Stimulated activated CD4-positive, alpha-beta T cell treated with anti-CD3 and anti-CD28 coated beads, Interleukin-4, amount 100 ng/mL, for 1 hour (primary cell): ENCODE results near the gene SPTB.
"Not testable (repeated sequence)": the region's sequence is repeated elsewhere in the genome, so short reads cannot be mapped to it uniquely, and the experiment has no call there.

Experiments
- DNase-seq: peaks from one replicate; pipeline ENCODE4 v3.0.0-alpha.2; 2020

SPTB gene

GRCh38 chr14:64815257-64815656, 64.5 kb downstream of the SPTB start:
- no peak for DNase-seq

GRCh38 chr14:64812412-64812811, 67.3 kb downstream of the SPTB start:
- peak; percentile 29 for DNase-seq

- no peak for DNase-seq
These were observed 68.0 kb downstream of the SPTB start for GRCh38 chr14:64811676-64812075.

DNA sequence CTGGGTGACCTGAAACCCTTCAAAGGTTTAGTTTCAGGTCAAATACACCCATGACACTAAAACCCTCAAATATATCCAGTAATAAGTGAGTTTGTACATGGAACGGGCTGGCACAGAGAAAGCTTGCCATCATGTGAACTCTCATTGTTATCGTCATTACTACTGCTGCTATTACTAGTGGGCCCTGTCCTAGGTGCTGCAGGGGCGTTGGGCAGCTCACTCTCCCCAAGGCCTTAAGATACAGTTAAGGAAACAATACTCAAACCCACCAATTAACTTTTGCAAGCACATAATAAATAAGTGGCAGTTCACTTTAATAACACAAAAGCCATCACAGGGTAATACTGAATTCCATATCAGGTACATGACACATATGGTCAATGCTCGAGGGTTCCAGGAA, 71.3 kb downstream of the SPTB start:
- no peak for DNase-seq

- no peak for DNase-seq
These were observed 72.2 kb downstream of the SPTB start for GRCh38 chr14:64807551-64807950.

- no peak for DNase-seq
These were observed 72.7 kb downstream of the SPTB start for GRCh38 chr14:64806862-64807495.

- no peak for DNase-seq
These were observed 73.4 kb downstream of the SPTB start for GRCh38 chr14:64806202-64806861.

DNA sequence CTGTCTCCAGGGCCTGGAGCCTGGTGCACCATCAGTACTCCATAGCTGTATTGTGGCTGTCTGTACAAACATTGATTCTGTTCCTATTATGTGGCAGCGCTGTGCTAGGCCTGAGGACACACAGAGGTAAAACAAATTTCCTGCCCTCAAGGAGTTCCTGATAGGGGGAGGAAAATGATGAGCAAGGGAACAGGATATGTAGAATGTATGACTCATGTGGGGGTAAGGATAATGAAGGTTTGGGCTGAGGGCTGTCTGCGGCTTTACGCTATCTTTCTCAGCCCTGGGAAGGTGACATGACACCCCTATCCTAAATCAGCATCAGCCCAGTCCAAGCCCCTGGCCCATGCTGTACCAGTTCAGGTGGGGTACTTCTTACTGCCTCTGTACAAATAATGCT, 74.1 kb downstream of the SPTB start:
- not testable (repeated sequence) for DNase-seq

DNA sequence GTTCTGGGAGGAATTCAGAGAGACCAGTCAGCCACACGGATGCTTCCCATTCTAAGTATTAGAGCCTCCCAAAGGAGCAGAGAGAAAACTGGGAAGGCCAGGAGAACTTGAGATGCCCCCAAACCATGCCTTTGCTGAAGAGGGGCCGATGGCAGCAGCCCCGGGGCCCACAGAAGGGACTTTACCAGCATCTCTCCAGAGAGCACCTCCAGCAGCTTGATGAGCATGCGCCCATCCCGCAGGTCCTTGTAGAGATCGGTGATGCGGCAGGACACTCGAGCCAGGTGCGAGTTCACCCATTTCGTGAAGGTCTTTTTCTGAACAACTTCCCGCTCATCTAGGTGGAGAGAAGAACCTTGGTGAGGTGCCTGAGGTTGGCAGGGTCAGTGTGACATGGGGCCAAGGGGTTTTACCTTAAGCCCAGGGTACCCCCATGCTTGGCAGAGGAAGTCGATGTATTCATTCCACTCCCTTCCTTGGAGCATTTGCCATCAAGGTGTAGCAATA, 74.9 kb downstream of the SPTB start:
- no peak for DNase-seq

GRCh38 chr14:64801800-64802199, 77.9 kb downstream of the SPTB start:
- no peak for DNase-seq

- no peak for DNase-seq
These were observed 78.7 kb downstream of the SPTB start for GRCh38 chr14:64801046-64801445.

DNA sequence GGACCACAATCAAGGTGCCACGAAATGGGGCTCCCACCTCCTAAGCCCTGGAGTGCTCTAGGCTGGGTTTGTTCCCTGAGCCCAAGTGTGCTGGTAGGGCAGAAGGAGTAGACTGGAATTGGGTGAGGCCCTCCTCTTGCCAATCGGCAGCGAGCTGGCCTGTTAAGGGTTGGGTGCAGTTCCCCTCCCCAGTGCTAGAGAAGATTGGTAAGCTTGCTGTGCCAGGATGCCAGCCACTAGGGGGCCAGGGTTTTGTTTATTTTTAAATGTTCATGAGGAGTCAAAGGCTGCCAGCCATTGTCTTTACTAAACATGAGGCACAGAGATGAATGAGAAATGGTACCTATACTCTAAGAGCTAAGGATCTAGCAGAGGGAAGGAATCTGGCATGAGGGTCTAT, 79.7 kb downstream of the SPTB start:
- DNase-seq = no peak

DNA sequence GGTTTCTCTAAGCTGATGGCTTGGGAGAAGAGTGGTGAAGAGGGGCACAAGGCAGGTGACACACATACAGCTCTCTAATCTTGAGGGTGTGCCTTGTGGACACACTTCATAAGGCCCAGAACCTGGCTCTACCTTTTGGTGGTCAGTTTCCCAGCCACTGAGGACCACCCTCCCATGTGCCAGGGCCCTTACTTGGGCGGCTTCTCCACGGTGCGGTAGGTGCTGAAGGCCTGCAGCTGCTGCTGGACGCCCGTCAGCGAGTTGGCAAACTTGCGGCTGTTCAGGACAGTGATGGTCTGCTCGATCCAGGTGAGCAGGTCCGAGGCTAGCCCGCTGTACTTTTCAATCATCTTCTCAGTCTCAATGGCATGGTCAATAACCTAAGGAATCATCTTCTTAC, 80.2 kb downstream of the SPTB start:
- DNase-seq = no peak

GRCh38 chr14:64796369-64796768, 83.3 kb downstream of the SPTB start:
- no peak for DNase-seq

GRCh38 chr14:64795921-64796320, 83.8 kb downstream of the SPTB start:
- no peak for DNase-seq

DNA sequence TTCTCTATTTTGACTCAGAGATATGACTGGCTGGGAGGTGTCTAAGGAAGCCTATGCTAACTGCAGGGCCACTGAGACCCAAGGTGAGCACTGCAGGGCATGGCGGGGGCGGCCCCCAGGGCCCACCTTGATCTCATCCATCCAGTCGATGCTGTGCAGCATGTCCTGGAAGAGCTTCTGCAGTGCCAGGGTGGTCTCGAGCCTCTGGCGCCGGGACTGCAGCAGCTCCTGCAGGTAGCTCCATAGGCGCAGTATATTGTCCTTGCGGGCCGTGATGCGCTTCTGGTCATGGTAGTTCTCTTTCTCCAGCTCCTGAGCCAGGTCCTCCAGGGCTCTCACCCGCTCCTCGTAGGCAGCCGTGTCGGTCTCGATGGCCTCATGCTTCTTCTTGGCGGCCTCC, 84.5 kb downstream of the SPTB start:
- DNase-seq = no peak

DNA sequence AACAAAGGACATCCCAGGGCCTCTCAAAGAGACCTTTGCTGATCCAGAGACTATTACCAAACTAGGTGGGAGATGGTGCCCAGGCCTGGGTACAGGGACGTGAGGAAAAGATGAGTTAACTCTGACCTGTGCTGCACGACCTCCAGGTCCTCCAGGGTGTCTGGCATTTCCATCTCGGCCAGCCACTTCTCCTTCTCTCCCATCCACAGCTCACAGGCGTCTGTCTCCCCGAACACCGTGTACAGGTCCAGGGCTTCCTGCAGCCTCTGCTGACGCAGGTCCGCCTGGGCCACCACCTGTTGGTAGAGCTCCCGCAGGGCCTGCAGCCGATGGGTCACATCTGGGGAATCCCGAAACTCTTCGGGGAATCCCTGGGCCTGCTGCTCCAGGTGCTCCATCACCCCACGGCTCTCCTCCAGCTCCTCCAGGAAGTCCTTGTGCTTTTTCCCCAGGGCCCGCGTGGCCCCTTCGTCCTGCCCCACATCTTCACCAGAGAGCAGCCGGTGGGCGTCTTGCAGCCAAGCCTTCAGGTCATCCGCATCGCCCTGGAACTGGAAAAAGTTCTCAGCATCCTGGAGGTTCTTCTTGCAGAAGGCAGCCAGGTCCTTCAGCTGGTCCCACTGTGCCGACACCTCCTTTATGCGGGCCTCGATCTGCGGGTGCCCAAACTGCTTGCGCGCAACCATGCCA, 86.7 kb downstream of the SPTB start:
- no peak for DNase-seq

DNA sequence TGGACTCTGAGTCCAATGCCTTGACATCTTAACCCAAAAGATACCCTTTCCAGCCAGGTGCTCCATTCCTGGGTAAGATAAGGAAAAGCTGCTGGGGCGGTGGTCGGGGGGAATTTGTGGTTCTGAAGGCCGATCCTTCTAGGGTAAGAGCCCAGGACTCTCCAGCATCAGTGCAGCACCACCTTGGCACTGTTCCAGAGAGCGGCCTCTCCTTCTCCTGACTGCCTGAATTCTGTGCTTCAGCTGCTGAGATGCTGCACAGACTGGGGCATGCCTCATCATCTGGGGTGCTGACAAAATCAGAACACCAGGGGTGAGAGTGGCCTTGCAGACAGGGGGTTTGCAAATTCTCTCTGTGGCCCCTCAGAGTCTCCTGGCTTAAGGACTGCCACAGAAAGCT, 87.5 kb downstream of the SPTB start:
- DNase-seq = no peak

GRCh38 chr14:64790478-64790877, 89.2 kb downstream of the SPTB start:
- no peak for DNase-seq

GRCh38 chr14:64789696-64790095, 90.0 kb downstream of the SPTB start:
- DNase-seq = no peak

- DNase-seq = no peak
These were observed 91.0 kb downstream of the SPTB start for GRCh38 chr14:64788706-64789105.

DNA sequence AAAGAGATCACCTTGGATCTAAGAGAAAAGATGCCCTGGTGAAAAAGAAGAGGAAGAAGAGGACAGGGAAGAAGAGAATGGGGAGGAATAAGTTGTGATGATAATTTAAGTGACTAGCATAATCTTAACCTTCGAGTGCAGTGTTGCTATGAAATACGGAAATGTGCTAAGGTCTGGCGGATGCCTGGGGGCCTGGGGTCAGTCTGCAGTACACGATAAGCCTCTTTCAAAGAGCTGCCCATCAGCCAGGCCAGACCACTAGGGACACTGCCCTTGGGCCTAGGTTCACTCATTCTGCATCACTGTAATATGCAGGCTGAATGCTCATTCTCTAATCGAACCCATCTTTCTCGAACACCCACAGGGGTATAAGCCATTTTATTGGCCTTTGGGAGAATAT, 92.1 kb downstream of the SPTB start:
- no peak for DNase-seq

- no peak for DNase-seq
These were observed 93.2 kb downstream of the SPTB start for GRCh38 chr14:64786296-64787149.
